Measurements from ENCODE around the gene ZNF414. TPM values are rescaled to one million over a fixed set of nuclear protein-coding genes. Genes with fewer than 3 reads are reported as not detected.

ZNF414 gene
- total RNA-seq, 2 donors from 2014 or later: 22.6 to 23.7 TPM

DNA sequence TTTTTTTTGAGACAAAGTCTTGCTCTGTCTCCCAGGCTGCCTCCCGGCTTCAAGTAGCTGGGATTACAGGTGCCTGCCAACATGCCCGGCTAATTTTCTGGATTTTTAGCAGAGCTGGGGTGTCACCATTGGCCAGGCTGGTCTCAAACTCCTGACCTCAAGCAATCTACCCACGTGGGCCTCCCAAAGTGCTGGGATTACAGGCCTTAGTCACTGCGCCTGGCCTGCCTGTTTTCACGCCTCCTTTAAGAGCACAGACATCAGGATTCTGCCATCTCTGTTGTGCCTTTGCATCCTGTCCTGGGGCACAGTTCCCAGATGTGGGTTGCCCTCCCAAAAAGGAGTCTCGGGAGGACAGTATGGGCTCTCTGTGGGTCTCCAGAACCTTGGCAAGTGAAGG, 9.0 kb downstream of the ZNF414 start:
- Histone ChIP-seq H3K27me3 (ENCODE audit: control insufficient read depth, insufficient read depth, low read length, poor library complexity, severe bottlenecking) (no peaks in the 10 kb centered on the region), H3K4me3 (ENCODE audit: low read length) (no peak overlapping the region), H3K4me1 (ENCODE audit: control insufficient read depth, insufficient read depth, low read length) (no peaks in the 10 kb centered on the region), H3K9me3 (ENCODE audit: control insufficient read depth, low read length) (no peaks in the 10 kb centered on the region), H3K36me3 (ENCODE audit: control insufficient read depth, insufficient read depth, low read length) (no peaks in the 10 kb centered on the region), H3K9ac (ENCODE audit: extremely low read depth, low read length, poor library complexity, severe bottlenecking) (no peak overlapping the region), H3K27ac (ENCODE audit: low read depth, low read length) (no peak overlapping the region)
- Mint-ChIP-seq H3K9me3 (no peaks in the 10 kb centered on the region), H3K4me3 (peak overlapping the region; percentile 63), H3K36me3 (ENCODE audit: low read depth) (peaks cover 8% of the 10 kb centered on the region), H3K27ac (peak overlapping the region; percentile 44), H3K4me1 (peaks cover 21% of the 10 kb centered on the region), H3K27me3 (ENCODE audit: insufficient read depth) (no peaks in the 10 kb centered on the region)
- no peak for TF ChIP-seq CTCF (conservative IDR thresholded peaks at IDR 0.05)
- DNase-seq: no peak
- WGBS, 2 experiments (ENCODE audit: insufficient coverage in 1 of 2, insufficient read length in 1 of 2): 85 to 89% methylated on average over 6 of the region's 6 CpGs

GRCh38 chr19:8504171-8504570, 9.8 kb downstream of the ZNF414 start:
- Histone ChIP-seq H3K4me1 (ENCODE audit: control insufficient read depth, insufficient read depth, low read length) (no peaks in the 10 kb centered on the region), H3K36me3 (ENCODE audit: control insufficient read depth, insufficient read depth, low read length) (no peaks in the 10 kb centered on the region), H3K27me3 (ENCODE audit: control insufficient read depth, insufficient read depth, low read length, poor library complexity, severe bottlenecking) (no peaks in the 10 kb centered on the region), H3K9me3 (ENCODE audit: control insufficient read depth, low read length) (no peaks in the 10 kb centered on the region), H3K9ac (ENCODE audit: extremely low read depth, low read length, poor library complexity, severe bottlenecking) (no peak overlapping the region), H3K27ac (ENCODE audit: low read depth, low read length) (no peak overlapping the region), H3K4me3 (ENCODE audit: low read length) (no peak overlapping the region)
- H3K4me1 Mint-ChIP-seq: peaks cover 22% of the 10 kb centered on the region
- peaks cover 5% of the 10 kb centered on the region for H3K36me3 Mint-ChIP-seq (ENCODE audit: low read depth)
- no peaks in the 10 kb centered on the region for H3K27me3 Mint-ChIP-seq (ENCODE audit: insufficient read depth)
- no peak for DNase-seq
- no peak overlapping the region for H3K27ac Mint-ChIP-seq
- no peak overlapping the region for H3K4me3 Mint-ChIP-seq
- 91% methylated on average over 7 of the region's 7 CpGs; no CpG with 5 or more reads in 1 of the 2 experiments for WGBS, 2 experiments (ENCODE audit: insufficient coverage in 1 of 2, insufficient read length in 1 of 2)
- no peaks in the 10 kb centered on the region for H3K9me3 Mint-ChIP-seq
- no peak for TF ChIP-seq CTCF (conservative IDR thresholded peaks at IDR 0.05)

GRCh38 chr19:8503510-8503909, 10.5 kb downstream of the ZNF414 start:
- no peak overlapping the region for H3K27ac Mint-ChIP-seq
- Histone ChIP-seq H3K36me3 (ENCODE audit: control insufficient read depth, insufficient read depth, low read length) (no peaks in the 10 kb centered on the region), H3K27ac (ENCODE audit: low read depth, low read length) (no peak overlapping the region), H3K27me3 (ENCODE audit: control insufficient read depth, insufficient read depth, low read length, poor library complexity, severe bottlenecking) (no peaks in the 10 kb centered on the region), H3K4me1 (ENCODE audit: control insufficient read depth, insufficient read depth, low read length) (no peaks in the 10 kb centered on the region), H3K4me3 (ENCODE audit: low read length) (no peak overlapping the region), H3K9me3 (ENCODE audit: control insufficient read depth, low read length) (no peaks in the 10 kb centered on the region), H3K9ac (ENCODE audit: extremely low read depth, low read length, poor library complexity, severe bottlenecking) (no peak overlapping the region)
- DNase-seq: no peak
- H3K4me3 Mint-ChIP-seq: no peak overlapping the region
- H3K4me1 Mint-ChIP-seq: peaks cover 22% of the 10 kb centered on the region
- no peaks in the 10 kb centered on the region for H3K27me3 Mint-ChIP-seq (ENCODE audit: insufficient read depth)
- TF ChIP-seq CTCF (conservative IDR thresholded peaks at IDR 0.05): no peak
- H3K9me3 Mint-ChIP-seq: no peaks in the 10 kb centered on the region
- WGBS, 2 experiments (ENCODE audit: insufficient coverage in 1 of 2, insufficient read length in 1 of 2): 91 to 100% methylated on average over 5 to 7 of the region's 7 CpGs
- H3K36me3 Mint-ChIP-seq (ENCODE audit: low read depth): peaks cover 3% of the 10 kb centered on the region
